Type B pancreatic cell (in vitro differentiated cells): ENCODE results near the gene LAD1. TPM values are rescaled to one million over a fixed set of nuclear protein-coding genes. Genes with fewer than 3 reads are reported as not detected.
A peak's percentile ranks its signal among the peaks of the same experiment; 100 is the strongest.

Experiments
- DNase-seq: peaks from one replicate; pipeline ENCODE4 v3.0.0; 2021; ENCODE audit warnings: mixed read lengths; ENCODE audit not compliant: unreplicated experiment; ENCODE audit errors: extremely low spot score
- H3K27ac Mint-ChIP-seq: 2 replicates; pipeline ENCODE4 v1.8.0; 2021; ENCODE audit warnings: mild to moderate bottlenecking, mixed read lengths
- H3K27me3 Mint-ChIP-seq: 2 replicates; pipeline ENCODE4 v1.8.0; 2021; ENCODE audit warnings: mixed read lengths
- H3K36me3 Mint-ChIP-seq: 2 replicates; pipeline ENCODE4 v1.8.0; 2021; ENCODE audit warnings: mixed read lengths
- H3K4me1 Mint-ChIP-seq: one replicate; pipeline ENCODE4 v1.8.0; 2021; ENCODE audit warnings: mixed read lengths; ENCODE audit not compliant: unreplicated experiment
- H3K4me3 Mint-ChIP-seq: 2 replicates; pipeline ENCODE4 v1.8.0; 2021; ENCODE audit warnings: mild to moderate bottlenecking, mixed read lengths
- H3K9me3 Mint-ChIP-seq: 2 replicates; pipeline ENCODE4 v1.8.0; 2021; ENCODE audit warnings: mixed read lengths
- CTCF ChIP-seq: fragments of 200-600 bp; sonication (generic); conservative IDR thresholded peaks from 2 replicates; pipeline ENCODE4 v1.5.0; 2021; ENCODE audit warnings: antibody characterized with exemption, mild to moderate bottlenecking
- total RNA-seq: library from RNA; stranded (reverse); gene quantifications from 2 replicates; pipeline ENCODE4 v1.2.1, GENCODE V29; 2021; ENCODE audit warnings: low replicate concordance

The LAD1 gene
- total RNA-seq, 1 donor from 2014 or later = 41.2 TPM

GRCh38 chr1:201365251-201365650 lies 33.9 kb downstream of the LAD1 start:
- H3K27me3 Mint-ChIP-seq = peaks cover 12% of the 10 kb centered on the region
- H3K27ac Mint-ChIP-seq = no peak overlapping the region
- DNase-seq = no peak
- no peak for TF ChIP-seq CTCF
- H3K36me3 Mint-ChIP-seq = no peaks in the 10 kb centered on the region
- no peak overlapping the region for H3K4me3 Mint-ChIP-seq
- H3K9me3 Mint-ChIP-seq = no peaks in the 10 kb centered on the region
- no peaks in the 10 kb centered on the region for H3K4me1 Mint-ChIP-seq

DNA sequence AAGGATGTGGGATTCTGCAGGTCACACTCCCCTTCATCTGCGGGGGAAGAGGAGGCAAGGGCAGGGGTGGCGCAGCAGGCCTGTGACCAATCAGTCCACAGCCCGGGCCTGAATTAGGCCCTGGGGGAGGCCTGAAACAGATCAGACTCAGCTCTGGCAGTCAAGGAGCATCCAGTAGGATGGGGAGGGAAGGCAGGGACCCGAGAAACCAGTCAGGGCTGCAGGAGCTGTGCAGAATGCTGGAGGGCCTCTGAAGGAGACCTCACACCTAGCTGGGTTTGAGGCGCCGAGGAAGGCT lies 34.4 kb downstream of the LAD1 start:
- H3K4me1 Mint-ChIP-seq = no peaks in the 10 kb centered on the region
- H3K27me3 Mint-ChIP-seq = peaks cover 11% of the 10 kb centered on the region
- TF ChIP-seq CTCF = no peak
- DNase-seq = no peak
- no peaks in the 10 kb centered on the region for H3K36me3 Mint-ChIP-seq
- H3K4me3 Mint-ChIP-seq = no peak overlapping the region
- no peaks in the 10 kb centered on the region for H3K9me3 Mint-ChIP-seq
- no peak overlapping the region for H3K27ac Mint-ChIP-seq

GRCh38 chr1:201363467-201363866 lies 35.7 kb downstream of the LAD1 start:
- no peak overlapping the region for H3K4me3 Mint-ChIP-seq
- no peaks in the 10 kb centered on the region for H3K4me1 Mint-ChIP-seq
- H3K27ac Mint-ChIP-seq = no peak overlapping the region
- no peak for DNase-seq
- no peaks in the 10 kb centered on the region for H3K36me3 Mint-ChIP-seq
- H3K9me3 Mint-ChIP-seq = no peaks in the 10 kb centered on the region
- TF ChIP-seq CTCF = no peak
- H3K27me3 Mint-ChIP-seq = peaks cover 7% of the 10 kb centered on the region

DNA sequence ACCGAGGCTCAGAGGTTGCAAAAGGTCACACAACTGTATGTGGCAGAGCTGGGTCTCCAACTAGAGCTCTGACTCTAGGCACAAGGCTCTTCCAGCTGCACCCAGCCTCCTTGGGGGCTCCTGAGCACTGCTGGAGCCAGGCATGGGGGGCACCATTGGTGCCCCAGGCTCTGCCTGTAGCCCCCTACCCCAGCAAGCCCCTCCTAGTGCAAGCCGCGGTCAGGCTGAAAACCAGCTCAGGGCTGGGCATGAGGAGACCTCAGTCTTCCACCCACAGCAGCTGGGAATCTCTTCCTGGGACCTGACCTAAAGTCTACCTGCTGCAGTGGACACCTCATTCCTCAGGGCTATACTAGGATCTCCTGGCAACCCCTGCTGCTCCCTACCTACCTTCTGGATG lies 36.2 kb downstream of the LAD1 start:
- Mint-ChIP-seq H3K27me3 (peaks cover 4% of the 10 kb centered on the region), H3K9me3 (no peaks in the 10 kb centered on the region), H3K4me1 (no peaks in the 10 kb centered on the region), H3K27ac (no peak overlapping the region), H3K4me3 (no peak overlapping the region), H3K36me3 (no peaks in the 10 kb centered on the region)
- no peak for DNase-seq
- no peak for TF ChIP-seq CTCF

- Mint-ChIP-seq H3K9me3 (no peaks in the 10 kb centered on the region), H3K27ac (no peak overlapping the region), H3K4me1 (no peaks in the 10 kb centered on the region), H3K27me3 (no peaks in the 10 kb centered on the region), H3K36me3 (no peaks in the 10 kb centered on the region), H3K4me3 (no peak overlapping the region)
- TF ChIP-seq CTCF = peak; percentile 91
- DNase-seq = no peak
Observed at GRCh38 chr1:201361652-201362504, 37.2 kb downstream of the LAD1 start.
